Ecto neural progenitor cell (in vitro differentiated cells): Measurements from ENCODE around the gene DNAH11.
"Not testable (repeated sequence)": the region's sequence is repeated elsewhere in the genome, so short reads cannot be mapped to it uniquely, and the experiment has no call there.

Experiments used
- DNase-seq: peaks from one replicate; pipeline ENCODE4 v3.0.0-alpha.2; 2018; ENCODE audit warnings: low spot score

DNAH11 gene

GRCh38 chr7:21617513-21617912 is 74.7 kb downstream of the DNAH11 start:
- no peak for DNase-seq

- DNase-seq = no peak
Measured at GRCh38 chr7:21617916-21618390, 75.1 kb downstream of the DNAH11 start.

DNA sequence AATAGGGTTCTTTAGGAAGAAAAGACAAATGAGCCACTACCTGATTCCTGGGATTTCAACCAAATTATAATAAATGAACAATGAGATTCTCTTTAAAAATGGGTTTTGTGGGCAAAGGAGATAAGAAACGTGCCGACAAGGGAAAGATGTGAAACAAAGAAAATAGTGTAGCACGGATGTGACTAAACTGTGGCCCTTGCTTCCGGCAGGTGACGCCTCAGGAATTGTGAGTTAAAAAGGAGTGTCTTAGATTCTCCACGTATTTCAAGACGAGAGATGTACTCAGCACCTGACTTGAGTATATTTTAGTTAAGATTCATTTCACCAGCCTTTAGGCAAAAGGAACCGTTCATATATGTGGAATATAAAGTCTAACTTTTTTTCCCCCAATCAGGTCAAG is 75.9 kb downstream of the DNAH11 start:
- DNase-seq = no peak

- DNase-seq = no peak
Measured at GRCh38 chr7:21620054-21620453, 77.2 kb downstream of the DNAH11 start.

DNA sequence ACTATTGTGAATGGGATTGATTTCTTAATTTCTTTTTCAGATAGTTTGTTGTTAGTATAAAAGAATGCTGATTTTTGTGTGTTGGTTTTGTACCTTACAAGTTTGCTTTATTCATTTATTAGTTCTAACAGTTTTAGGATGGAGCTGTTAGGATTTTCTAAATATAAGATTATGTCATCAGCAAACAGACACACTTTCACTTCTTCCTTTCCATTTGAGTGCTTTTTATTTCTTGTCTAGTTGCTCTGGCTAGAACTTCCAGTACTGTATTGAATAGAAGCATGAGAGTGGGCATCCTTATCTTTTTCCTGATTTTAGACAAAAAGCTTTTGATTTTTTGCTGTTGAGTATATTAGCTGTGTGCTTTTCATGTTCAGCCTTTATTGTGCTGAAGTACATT is 81.5 kb downstream of the DNAH11 start:
- DNase-seq = no peak

GRCh38 chr7:21636694-21637093 is 93.9 kb downstream of the DNAH11 start:
- DNase-seq = no peak

GRCh38 chr7:21639206-21639868 is 96.5 kb downstream of the DNAH11 start:
- DNase-seq = no peak

DNA sequence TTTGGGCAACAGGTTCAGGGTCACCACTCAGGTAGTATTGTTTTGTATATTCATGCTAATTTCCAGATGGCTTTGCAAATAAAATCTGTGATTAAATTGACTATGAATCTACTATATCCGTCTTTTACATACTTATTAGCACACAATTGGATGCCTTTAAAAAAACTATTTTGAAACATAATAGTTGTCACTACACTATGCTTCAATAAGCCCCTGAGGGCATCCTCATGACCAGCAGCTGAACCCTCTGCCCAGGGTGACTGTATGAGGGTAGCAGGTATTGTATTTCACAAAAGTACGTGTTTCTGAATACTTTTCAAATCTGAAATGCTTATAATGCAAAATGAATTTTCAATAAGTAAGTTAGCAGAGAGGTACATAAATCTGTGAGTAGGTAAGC is 97.3 kb downstream of the DNAH11 start:
- DNase-seq = no peak

DNA sequence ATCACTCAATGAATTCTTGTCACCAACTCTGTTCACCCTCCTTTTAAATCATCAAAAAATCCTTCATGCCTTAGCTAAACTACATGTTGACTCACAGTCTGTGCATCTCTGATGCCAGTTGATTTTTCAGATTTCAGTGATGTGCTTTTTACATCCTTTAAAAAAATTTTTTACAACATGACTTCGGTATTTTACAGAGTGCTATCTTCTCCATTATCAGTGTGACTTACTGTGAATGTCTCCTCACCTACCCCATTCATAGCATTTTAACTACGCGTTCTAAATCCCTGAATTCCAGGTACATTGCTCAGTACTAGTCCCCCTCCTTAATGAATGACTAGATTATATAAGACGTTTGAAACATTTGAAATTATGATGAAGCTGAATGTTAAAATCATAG is 98.7 kb downstream of the DNAH11 start:
- no peak for DNase-seq

GRCh38 chr7:21642422-21642821 is 99.6 kb downstream of the DNAH11 start:
- no peak for DNase-seq

DNA sequence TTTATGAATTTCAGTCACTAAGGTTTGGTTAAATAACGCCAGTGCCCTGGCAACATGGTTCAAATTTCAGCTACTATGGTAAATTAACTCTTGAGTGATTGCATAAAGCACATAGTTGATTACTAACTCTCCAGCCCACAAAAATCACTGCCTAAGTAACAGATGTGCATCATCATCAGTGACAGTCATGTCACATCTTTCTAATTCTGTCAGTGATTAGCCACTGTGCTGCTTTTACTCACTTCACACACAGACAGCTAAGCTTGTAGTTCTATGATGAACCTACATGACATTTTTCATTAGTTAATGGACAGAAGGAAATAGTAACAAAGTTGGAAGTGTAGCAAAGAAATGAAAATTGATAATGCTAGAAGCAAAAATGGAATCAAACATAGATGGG is 108.9 kb downstream of the DNAH11 start:
- no peak for DNase-seq

- no peak for DNase-seq
Measured at GRCh38 chr7:21653623-21654022, 110.8 kb downstream of the DNAH11 start.

- no peak for DNase-seq
Measured at GRCh38 chr7:21656081-21656480, 113.2 kb downstream of the DNAH11 start.

DNA sequence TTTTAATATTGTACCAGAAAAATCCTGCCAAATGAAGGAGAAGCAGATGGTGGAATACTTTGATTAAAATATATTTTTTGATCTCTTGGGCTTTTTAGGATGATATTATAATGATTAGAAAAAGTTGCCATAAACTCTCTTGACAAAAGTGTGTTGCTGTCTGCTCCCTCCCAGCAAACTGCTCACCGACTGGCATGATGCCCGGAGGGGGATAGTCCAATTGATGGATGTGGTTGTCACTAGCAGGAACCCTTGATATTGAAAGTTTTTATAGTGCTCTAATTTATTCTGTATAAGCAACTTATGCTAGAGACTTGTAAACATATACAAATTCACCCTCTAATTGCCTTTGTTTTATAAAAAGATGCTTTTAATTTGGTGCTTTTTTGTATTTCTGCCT is 114.0 kb downstream of the DNAH11 start:
- DNase-seq = no peak

DNA sequence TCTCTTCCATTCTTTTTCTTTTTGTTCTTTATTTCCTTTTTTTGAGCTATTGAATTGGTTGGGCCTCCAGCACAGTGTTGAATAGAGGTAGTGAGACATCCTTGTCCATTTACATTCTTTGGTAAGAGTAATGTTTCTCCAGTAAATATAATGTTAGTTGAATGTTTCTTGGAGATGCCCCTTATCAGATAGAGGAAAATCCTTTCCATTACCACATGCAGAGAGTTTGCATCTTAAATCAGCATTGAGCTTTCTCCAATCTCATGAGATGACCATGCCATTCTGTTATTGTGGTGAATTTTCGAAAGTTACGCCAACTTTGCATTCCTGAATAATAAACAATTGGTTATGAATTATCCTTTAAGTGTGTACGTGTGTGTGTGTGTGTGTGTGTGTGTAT is 127.7 kb downstream of the DNAH11 start:
- DNase-seq = no peak

DNA sequence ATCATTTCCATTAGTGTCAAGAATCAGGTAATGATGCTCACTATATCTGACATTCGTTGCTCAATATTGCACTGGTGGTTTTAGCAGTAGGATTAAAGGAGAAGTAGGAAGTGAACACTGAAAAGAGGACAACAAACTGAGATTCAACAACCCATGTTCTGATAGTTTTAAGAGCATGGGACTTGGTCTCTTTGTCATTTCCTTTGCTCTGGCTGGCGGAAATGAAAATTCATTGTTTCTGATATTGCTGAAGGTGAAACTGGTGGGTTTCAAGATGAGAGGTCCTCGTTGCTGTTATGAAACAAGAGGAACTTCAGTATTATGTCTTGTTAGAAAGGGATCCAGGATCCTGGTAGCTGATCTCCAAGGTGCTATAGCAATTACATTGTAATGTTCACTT is 129.0 kb downstream of the DNAH11 start:
- DNase-seq = no peak

GRCh38 chr7:21675255-21675654 is 132.4 kb downstream of the DNAH11 start:
- no peak for DNase-seq

- no peak for DNase-seq
Measured at GRCh38 chr7:21690705-21691104, 147.9 kb downstream of the DNAH11 start.

DNA sequence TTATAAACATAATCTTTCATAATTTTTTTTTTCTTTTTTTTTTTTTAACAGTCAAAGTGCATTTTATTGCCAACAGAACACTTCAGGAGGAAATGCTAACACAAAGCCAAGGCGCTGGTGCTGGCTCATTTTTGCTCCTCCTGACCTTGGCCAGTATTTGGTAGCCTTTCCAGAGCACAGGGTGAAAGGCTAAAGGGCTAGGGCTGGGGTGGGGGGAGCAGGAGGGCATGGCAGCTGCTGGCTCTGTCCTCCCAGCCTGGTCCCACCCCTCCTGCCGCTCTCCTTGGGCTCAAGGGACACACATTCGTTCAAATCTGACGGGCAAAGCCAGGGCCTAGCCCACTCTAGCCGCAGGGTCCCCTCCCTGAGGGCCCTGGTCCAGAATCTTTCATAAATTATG is 148.3 kb downstream of the DNAH11 start:
- not testable (repeated sequence) for DNase-seq

GRCh38 chr7:21700587-21700986 is 157.7 kb downstream of the DNAH11 start:
- not testable (repeated sequence) for DNase-seq

GRCh38 chr7:21702303-21702702 is 159.5 kb downstream of the DNAH11 start:
- no peak for DNase-seq

DNA sequence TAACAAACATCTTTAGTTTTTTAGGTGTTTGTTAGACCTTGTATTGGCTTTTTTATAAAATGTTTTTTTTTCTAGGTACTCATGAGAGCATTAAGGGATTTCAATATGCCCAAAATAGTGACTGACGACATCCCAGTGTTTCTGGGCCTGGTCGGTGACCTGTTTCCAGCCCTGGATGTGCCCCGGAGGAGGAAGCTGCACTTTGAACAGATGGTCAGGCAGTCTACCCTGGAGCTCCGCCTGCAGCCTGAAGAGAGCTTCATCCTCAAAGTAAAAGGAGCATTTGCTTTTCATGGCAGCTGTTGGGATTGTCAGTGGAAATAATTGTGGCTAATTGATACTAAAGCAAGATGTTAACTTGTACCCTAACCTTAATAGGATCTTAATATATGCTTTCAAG is 161.5 kb downstream of the DNAH11 start:
- no peak for DNase-seq

DNA sequence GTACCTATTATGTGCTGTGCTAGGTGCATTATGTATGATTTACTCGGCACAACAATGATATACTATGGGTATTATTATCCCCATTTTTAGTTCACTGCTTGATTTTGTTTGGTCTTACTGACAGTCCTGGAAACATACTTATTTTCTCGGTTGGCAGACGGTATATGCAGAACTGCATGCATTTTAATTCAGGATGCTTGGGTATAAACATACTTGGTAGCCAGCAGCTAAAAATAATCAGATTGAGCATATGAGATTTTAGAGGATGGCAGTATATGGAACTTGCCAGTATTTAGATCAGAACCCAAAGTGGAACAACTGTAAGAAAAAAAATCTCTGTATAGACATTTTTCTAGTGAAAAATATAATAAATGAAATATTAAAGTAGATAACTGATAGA is 163.3 kb downstream of the DNAH11 start:
- DNase-seq = no peak

DNA sequence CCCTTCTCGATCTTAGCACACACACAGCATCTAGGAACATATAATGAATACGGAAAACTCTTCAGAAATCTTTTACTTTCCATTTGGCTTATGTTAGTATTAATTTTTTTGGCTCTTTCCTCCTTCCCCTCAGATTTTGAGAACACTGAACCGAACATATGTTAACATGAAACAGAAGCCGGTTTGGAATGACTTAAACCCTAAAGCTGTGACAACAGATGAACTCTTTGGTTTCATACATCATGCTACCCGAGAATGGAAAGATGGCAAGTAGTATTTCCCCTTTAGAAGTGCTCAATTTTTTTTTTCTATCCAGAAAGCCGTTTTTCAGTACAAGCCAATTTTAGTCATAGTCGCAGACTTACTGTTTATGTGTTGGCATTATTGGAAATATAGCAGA is 164.7 kb downstream of the DNAH11 start:
- DNase-seq = no peak

- DNase-seq = no peak
Measured at GRCh38 chr7:21708096-21708495, 165.3 kb downstream of the DNAH11 start.
